Neuron (in vitro differentiated cells): ENCODE results near the gene USP31.

Source experiments
- H2AFZ ChIP-seq: one replicate; pipeline ENCODE4 v1.6.1; 2013; ENCODE audit warnings: low read depth, mild to moderate bottlenecking, inconsistent platforms, low read length, moderate library complexity
- H3K27me3 ChIP-seq: one replicate; pipeline ENCODE4 v1.6.1; 2013; ENCODE audit warnings: low read length; ENCODE audit not compliant: insufficient read depth
- H3K36me3 ChIP-seq: one replicate; pipeline ENCODE4 v1.6.1; 2013; ENCODE audit warnings: low read length; ENCODE audit not compliant: insufficient read depth
- H3K4me1 ChIP-seq: one replicate; pipeline ENCODE4 v1.6.1; 2013; ENCODE audit warnings: low read length; ENCODE audit not compliant: insufficient read depth
- H3K4me3 ChIP-seq: 2 replicates; pipeline ENCODE4 v1.5.1; 2013; ENCODE audit warnings: mild to moderate bottlenecking, low read length, moderate library complexity
- H3K9me3 ChIP-seq: one replicate; pipeline ENCODE4 v1.6.1; 2013; ENCODE audit warnings: low read length

The USP31 gene

DNA sequence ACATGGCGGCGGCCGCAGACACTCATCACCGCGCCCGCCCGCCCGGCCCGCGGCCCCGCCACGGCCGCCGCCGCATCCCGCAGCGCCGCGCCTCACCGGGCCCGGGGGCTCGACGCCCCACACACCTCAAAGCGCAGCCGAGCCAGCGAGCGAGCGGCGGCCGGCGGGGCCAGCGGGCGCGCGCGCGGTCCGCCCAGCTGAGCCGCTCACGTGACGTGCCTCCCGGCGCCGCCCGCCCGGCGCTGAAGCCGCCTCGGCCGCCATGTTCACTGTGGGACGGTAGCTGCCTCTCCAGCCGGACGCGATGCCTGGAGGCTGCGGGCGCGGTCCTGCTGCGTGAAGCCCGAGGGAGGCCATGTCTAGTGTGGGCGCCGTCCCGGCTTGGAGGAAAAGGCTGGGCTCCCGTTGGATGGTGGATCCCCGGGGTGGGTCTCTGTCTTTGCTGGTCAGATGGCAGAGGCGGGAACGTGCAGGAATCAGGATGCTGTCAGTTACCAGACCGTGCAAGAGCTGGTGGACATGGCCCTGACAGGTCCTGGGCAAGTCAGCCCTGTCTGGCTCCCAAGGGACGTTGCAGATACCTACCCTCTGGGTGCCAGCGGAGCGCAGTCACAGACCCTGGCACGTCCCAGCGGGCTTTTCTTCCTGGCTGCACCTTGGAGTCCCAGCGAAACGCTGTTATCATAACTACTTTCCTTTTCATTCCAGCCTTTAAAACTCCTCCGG lies at the start of gene USP31:
USP31 (minus strand) TSS at position 186 of the 726 bp plus-strand sequence; CDS start at position 4, 182 bp downstream.
- H3K36me3 ChIP-seq = no peaks in the 10 kb centered on the region
- no peaks in the 10 kb centered on the region for H3K9me3 ChIP-seq
- H3K4me3 ChIP-seq = peak within 1 kb of the TSS; percentile 46
- peaks cover 9% of the 10 kb centered on the region for H3K4me1 ChIP-seq
- no peaks in the 10 kb centered on the region for H3K27me3 ChIP-seq
- peak within 1 kb of the TSS; percentile 32 for H2AFZ ChIP-seq

- no peaks in the 10 kb centered on the region for H3K9me3 ChIP-seq
- no peak overlapping the region for H2AFZ ChIP-seq
- H3K4me1 ChIP-seq = peaks cover 7% of the 10 kb centered on the region
- no peaks in the 10 kb centered on the region for H3K36me3 ChIP-seq
- peaks cover 10% of the 10 kb centered on the region for H3K27me3 ChIP-seq
- H3K4me3 ChIP-seq = no peak overlapping the region
Measured at GRCh38 chr16:23196539-23196938, 47.3 kb upstream of the USP31 start.

DNA sequence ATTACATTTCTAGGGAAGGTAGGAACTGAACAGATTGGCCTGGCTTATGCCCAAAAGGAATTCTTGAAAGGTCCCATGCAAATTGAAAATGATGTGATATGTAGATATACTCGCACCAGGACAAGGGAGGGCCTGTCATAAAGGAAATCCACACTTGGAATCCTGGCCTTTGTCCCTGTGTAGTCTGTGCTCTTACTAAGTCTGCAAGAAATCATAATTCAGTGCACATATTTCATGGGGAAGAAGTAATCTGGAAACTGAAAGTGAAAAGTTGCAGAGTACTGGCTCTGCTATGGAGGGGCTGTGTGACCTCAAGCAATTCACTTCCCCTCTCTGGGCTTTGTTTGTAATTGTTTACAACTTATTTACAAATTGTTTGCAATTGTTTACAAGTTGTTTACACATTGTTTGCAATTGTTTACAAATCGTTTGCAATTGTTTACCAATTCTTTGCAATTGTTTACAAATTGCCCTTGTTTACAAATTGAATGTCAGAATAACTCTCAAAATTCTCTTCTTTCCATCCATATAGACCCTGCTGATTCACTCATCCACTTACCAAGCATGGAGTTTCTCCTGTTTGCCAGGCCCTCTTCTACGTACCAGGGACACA lies 46.2 kb upstream of the USP31 start:
- Histone ChIP-seq H3K27me3 (peaks cover 10% of the 10 kb centered on the region), H2AFZ (no peak overlapping the region), H3K4me3 (no peak overlapping the region), H3K9me3 (no peaks in the 10 kb centered on the region), H3K4me1 (no peaks in the 10 kb centered on the region), H3K36me3 (no peaks in the 10 kb centered on the region)

DNA sequence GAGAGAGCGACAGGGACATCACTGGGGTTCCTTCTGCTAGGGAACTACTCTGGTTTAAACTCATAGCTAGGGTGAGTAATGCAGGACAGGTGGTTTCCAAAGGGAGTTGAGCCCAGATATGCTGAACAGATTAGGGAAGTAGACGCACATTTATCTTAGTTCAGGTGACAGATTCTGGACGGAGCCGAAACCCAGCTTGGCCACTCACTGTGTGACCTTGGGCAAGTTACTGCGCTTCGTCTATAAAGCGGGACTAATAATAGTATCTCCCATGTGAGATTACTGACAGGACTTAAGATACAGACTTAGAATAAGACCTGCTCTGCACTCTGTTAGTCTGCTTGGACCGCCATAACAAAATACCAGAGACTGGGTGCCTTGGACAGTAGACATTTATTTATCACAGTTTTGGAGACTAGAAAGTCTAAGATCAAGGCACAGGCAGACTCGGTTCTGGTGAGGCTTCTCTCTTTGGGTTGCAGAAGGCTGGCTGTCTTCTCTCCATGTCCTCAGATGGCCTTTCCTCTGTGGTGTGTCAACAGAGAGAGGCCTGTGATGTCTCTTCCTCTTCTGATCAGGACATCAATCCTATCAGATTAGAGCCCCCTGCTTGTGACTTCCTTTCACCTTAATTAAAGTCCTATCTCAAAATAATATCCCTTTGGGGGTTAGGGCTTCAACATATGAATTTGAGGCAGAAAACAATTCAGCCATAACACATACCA lies 45.4 kb upstream of the USP31 start:
- Histone ChIP-seq H3K9me3 (no peaks in the 10 kb centered on the region), H3K27me3 (peaks cover 10% of the 10 kb centered on the region), H3K4me3 (no peak overlapping the region), H3K36me3 (no peaks in the 10 kb centered on the region), H2AFZ (no peak overlapping the region), H3K4me1 (no peaks in the 10 kb centered on the region)

DNA sequence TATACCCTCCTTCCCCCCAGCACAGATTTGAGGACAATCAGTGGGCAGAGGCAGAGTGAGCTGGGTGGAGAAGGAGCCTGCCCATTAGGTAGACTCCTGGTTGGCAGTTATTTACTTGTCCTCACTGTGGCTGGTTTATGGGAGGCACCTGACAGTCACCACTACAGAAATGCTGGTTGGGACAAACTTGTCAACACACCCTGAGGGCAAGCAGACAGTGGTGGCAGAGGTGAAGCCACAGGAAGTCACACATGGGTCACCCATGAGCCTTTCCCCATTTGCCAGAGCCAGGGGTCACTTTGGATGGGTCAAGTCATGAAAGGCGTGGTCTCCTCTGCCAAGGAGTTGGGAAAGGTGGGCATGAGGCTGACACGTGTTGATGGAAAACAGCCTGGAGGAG lies 39.7 kb upstream of the USP31 start:
- H3K9me3 ChIP-seq = no peaks in the 10 kb centered on the region
- no peak overlapping the region for H2AFZ ChIP-seq
- H3K27me3 ChIP-seq = peaks cover 38% of the 10 kb centered on the region
- no peaks in the 10 kb centered on the region for H3K36me3 ChIP-seq
- no peak overlapping the region for H3K4me3 ChIP-seq
- no peaks in the 10 kb centered on the region for H3K4me1 ChIP-seq

DNA sequence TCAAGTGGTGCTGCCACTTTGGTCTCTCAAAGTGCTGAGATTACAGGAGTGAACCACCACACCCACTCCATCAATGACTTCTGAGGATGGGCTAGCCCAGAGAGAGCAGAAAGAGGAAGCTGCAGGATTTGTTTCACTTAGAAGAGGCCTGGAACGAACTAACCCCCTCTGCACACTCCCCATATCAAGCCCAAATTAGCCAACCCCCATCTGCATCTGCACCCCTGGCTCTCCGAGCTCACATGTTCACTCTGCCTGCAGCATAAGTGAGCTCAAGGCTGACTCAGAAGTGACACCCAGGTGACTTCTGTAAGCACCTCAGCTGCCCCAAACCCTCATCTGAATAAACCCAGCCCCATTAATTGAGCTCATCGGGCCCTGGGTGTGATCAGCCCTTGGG lies 38.1 kb upstream of the USP31 start:
- Histone ChIP-seq H3K36me3 (no peaks in the 10 kb centered on the region), H2AFZ (no peak overlapping the region), H3K4me3 (no peak overlapping the region), H3K9me3 (no peaks in the 10 kb centered on the region), H3K27me3 (peaks cover 50% of the 10 kb centered on the region), H3K4me1 (peaks cover 2% of the 10 kb centered on the region)

DNA sequence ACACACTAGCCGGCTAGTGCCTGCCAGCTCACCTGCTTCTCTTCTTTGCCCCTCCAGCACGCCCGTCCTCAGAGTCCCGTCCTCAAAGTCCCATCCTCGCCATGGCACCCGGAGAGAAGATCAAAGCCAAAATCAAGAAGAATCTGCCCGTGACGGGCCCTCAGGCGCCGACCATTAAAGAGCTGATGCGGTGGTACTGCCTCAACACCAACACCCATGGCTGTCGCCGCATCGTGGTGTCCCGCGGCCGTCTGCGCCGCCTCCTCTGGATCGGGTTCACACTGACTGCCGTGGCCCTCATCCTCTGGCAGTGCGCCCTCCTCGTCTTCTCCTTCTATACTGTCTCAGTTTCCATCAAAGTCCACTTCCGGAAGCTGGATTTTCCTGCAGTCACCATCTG lies 36.9 kb upstream of the USP31 start:
- no peaks in the 10 kb centered on the region for H3K36me3 ChIP-seq
- peaks cover 2% of the 10 kb centered on the region for H3K4me1 ChIP-seq
- H3K9me3 ChIP-seq = no peaks in the 10 kb centered on the region
- no peak overlapping the region for H2AFZ ChIP-seq
- H3K27me3 ChIP-seq = peaks cover 53% of the 10 kb centered on the region
- H3K4me3 ChIP-seq = no peak overlapping the region

- Histone ChIP-seq H3K4me1 (peaks cover 2% of the 10 kb centered on the region), H2AFZ (no peak overlapping the region)
Measured at GRCh38 chr16:23185656-23186055, 36.4 kb upstream of the USP31 start.

DNA sequence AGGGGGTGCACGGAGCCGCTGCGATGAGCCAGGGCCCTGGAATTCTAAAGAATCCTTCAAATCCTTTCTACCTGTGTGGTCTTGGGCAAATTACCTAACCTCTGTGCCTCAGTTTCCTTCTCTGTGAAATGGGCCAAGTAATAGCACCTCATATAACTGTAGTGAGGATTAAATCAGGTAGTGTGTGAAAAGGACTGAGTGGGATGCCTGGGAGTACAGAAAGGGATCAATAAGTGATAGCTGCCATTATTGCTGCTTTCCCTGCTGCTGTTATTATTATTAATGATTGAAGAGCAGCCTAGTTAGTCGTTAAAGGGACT lies 34.3 kb upstream of the USP31 start:
- no peaks in the 10 kb centered on the region for H3K9me3 ChIP-seq
- peaks cover 2% of the 10 kb centered on the region for H3K4me1 ChIP-seq
- H3K27me3 ChIP-seq = peaks cover 48% of the 10 kb centered on the region
- H3K4me3 ChIP-seq = no peak overlapping the region
- no peak overlapping the region for H2AFZ ChIP-seq
- H3K36me3 ChIP-seq = no peaks in the 10 kb centered on the region

More at GRCh38 chr16:23185656-23186055, 36.4 kb upstream of the USP31 start:
- H3K36me3 ChIP-seq = no peaks in the 10 kb centered on the region
- peaks cover 57% of the 10 kb centered on the region for H3K27me3 ChIP-seq
- H3K9me3 ChIP-seq = no peaks in the 10 kb centered on the region
- no peak overlapping the region for H3K4me3 ChIP-seq

GRCh38 chr16:23182679-23183542 lies 33.7 kb upstream of the USP31 start, which contains the start of gene SCNN1G:
SCNN1G (plus strand) TSS chr16:23182745; CDS start chr16:23186272, 3,527 bp downstream.
- H3K4me3 ChIP-seq = no peak within 1 kb of the TSS
- H3K36me3 ChIP-seq = no peaks in the 10 kb centered on the region
- H3K27me3 ChIP-seq = peaks cover 48% of the 10 kb centered on the region
- H2AFZ ChIP-seq = no peak within 1 kb of the TSS
- no peaks in the 10 kb centered on the region for H3K9me3 ChIP-seq
- peaks cover 2% of the 10 kb centered on the region for H3K4me1 ChIP-seq

GRCh38 chr16:23182206-23182678 lies 33.0 kb upstream of the USP31 start:
- peaks cover 2% of the 10 kb centered on the region for H3K4me1 ChIP-seq
- H3K9me3 ChIP-seq = no peaks in the 10 kb centered on the region
- H2AFZ ChIP-seq = no peak overlapping the region
- H3K4me3 ChIP-seq = no peak overlapping the region
- no peaks in the 10 kb centered on the region for H3K36me3 ChIP-seq
- peaks cover 46% of the 10 kb centered on the region for H3K27me3 ChIP-seq

DNA sequence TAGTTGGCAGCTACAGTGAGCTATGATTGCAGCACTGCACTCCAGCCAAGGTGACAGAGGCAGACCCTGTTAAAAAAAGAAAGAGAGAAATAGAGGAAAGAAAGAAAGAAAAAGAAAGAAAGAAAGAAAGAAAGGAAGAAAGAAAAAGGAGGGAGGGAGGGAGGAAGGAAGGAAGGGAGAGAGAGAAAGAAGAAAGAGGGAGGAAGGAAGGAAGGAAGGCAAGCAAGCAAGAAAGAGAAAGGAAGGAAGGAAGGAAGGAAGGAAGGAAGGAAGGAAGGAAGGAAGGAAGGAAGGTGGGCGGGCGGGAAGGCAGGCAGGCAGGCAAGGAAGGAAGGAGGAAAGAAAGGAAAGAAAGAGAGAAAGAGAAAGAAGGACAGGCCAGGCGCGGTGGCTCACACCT lies 32.3 kb upstream of the USP31 start:
- Histone ChIP-seq H3K9me3 (no peaks in the 10 kb centered on the region), H3K4me3 (no peak overlapping the region), H3K36me3 (no peaks in the 10 kb centered on the region), H3K4me1 (peaks cover 2% of the 10 kb centered on the region), H2AFZ (no peak overlapping the region), H3K27me3 (peaks cover 46% of the 10 kb centered on the region)
